ENCODE measurements around the gene EML6.
"Not testable (repeated sequence)": the region's sequence is repeated elsewhere in the genome, so short reads cannot be mapped to it uniquely, and the experiment has no call there.

The EML6 gene

GRCh38 chr2:54845514-54845913 is 122.1 kb downstream of the EML6 start:
- no peak for DNase-seq (ENCODE audit: low read depth)

DNA sequence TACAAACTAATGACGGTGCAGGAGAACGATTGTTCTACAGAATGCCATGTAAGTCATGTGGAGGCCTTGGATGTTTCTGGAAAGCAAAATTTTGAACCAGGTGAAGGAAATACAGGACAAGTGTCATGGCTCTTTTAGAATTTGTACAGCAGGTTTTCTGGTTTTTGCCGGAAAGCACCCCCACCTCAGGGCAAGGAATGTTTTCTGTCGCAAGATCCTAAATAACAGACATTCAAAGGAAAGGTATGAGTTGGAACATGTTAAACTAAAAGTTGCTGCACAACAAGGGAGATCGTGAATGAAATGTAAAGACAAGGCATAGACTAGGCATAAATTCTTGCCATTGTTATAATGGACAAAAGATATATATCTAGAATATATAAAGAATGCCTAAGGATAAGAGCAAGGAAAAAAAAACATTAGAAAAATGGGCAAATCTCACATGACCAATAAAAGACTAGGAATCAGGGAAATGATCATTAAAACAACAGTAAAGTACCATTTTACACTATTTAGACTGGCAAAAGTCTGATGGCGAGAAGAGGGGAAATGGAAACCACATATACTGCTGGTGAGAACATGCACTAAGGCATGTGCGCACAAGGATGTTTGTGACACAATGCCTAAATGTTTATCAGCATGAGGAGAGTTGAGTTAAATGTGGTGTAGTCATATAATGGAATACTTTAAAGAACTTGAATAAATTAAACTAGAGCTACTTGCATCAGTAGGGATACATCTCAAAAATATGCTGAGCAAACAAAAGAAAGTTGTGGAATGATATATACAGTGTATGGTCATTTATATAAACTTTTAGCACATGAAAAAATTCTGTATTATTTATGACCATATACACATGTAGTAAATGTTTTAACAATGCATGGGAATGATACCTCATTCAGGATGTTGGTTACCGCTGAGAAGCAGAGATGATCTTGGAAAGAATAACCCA is 127.0 kb downstream of the EML6 start:
- no peak for DNase-seq (ENCODE audit: low read depth)

DNA sequence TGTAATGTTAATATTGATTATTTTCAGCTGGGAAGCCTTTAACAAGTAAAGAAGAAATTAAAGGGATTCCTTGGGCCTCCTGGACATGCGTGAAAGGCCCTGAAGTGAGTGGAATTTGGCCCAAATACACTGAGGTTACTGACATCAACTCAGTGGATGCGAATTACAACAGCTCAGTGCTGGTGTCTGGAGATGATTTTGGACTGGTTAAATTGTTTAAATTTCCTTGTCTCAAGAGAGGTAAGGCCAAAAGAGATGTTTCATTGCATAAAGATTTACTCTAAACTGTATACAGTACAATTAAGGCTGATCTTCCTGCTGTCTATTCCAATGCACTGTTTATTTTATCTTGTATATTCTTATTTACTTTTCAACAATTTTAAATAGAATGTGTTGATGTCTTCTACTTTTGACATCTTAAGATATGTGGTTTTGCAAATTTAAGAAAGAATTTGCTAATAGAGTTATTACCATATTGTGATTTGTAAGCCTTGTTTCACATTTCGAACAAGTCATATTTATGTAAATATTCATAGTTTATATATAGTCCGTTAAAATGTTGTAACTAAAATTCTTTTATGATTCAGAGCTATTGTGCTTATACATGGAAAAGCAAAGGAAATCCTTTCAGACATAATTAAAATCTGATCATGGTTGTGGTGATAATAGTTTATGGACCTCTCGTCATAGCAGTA is 130.3 kb downstream of the EML6 start:
- DNase-seq (ENCODE audit: low read depth) = no peak

- no peak for DNase-seq (ENCODE audit: low read depth)
These were observed 132.0 kb downstream of the EML6 start for GRCh38 chr2:54855434-54855833.

- DNase-seq (ENCODE audit: low read depth) = no peak
These were observed 134.7 kb downstream of the EML6 start for GRCh38 chr2:54858021-54858681.

DNA sequence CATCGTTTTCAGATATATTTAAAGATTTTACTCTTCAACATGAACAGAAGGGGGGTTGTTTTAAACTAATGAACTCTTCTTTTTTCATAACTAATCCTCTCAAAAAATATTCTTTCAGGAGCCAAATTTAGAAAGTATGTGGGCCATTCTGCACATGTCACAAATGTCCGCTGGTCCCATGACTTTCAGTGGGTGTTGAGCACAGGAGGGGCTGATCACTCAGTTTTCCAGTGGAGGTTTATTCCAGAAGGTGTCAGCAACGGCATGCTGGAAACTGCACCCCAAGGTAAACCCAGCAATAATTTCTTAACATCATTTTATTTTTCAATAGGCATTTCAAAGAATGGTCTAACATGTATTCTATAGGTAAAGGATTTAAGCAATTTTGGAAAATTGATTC is 136.0 kb downstream of the EML6 start:
- no peak for DNase-seq (ENCODE audit: low read depth)

DNA sequence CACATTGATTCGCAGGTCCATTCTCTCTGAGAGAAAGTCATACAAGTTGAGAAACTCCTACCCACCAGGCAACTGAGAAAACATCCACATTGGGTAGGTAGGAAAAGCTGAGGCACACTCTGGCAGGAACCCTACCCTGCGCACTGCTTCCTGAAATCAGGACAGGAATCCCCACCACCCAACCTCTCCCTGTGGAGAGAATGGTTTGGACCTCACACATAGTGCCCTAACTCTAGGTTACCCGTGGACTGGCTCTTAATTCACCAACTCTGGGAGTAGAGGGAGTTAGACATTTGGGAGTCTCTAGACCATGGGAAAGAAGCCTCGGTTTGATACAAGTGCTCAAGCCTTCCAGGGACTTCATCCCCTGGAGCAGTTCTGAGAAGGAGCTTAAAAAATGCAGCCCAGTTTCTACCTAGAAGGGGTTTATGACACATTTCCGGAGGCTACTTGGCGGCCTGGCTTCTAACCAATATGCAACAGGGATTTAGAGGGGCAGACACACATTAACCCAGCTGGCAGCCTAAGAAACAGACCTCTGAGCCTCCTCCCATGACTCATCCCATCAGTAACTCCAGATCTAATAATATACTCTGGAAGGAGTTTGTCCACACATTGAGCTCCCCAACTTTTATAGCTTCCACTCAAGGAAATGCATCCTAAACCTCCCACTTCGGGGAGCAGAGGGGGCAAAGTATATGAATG is 136.7 kb downstream of the EML6 start:
- no peak for DNase-seq (ENCODE audit: low read depth)

DNA sequence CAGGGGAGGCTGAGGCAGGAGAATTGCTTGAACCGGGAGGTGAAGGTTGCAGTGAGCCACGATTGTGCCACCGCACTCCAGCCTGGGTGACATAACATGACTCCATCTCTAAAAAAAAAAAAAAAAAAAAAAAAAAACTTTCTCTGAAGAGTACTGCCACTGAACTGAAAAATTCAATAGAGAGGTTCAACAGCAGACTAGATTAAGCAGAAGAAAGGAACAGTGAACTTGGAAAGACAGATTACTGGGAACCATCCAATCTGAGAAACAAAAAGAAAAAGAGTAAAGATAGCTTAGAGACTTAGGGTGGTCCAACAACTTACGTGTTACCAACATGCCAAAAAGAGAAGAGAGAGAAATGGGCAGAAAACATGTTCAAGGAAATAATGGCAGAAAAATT is 138.8 kb downstream of the EML6 start:
- no peak for DNase-seq (ENCODE audit: low read depth)

- no peak for DNase-seq (ENCODE audit: low read depth)
These were observed 139.3 kb downstream of the EML6 start for GRCh38 chr2:54862742-54863141.

- DNase-seq (ENCODE audit: low read depth) = no peak
These were observed 140.2 kb downstream of the EML6 start for GRCh38 chr2:54863660-54864059.

GRCh38 chr2:54864096-54864495 is 140.6 kb downstream of the EML6 start:
- DNase-seq (ENCODE audit: low read depth) = no peak

- DNase-seq (ENCODE audit: low read depth) = no peak
These were observed 141.3 kb downstream of the EML6 start for GRCh38 chr2:54864727-54865126.

GRCh38 chr2:54866179-54866578 is 142.7 kb downstream of the EML6 start:
- no peak for DNase-seq (ENCODE audit: low read depth)

DNA sequence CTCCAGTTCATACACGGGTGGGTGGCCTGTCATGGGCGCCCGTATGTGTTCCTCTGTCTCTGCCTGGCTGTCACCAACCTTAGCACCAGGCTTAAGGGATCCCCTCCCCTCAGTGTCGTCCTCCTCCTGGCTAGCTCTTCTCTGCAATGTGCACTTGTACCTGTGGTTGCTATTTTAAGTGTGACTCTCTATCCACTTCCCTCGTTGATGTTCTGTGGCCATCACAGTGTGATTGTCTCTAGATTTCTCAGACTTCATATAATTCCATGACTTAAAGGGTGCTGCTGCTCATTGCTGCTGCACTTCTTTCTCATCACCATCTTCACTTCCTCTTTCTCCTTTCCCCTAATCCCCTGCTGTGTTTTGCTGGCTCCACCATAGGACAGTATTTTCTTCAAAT is 143.4 kb downstream of the EML6 start:
- DNase-seq (ENCODE audit: low read depth) = no peak

DNA sequence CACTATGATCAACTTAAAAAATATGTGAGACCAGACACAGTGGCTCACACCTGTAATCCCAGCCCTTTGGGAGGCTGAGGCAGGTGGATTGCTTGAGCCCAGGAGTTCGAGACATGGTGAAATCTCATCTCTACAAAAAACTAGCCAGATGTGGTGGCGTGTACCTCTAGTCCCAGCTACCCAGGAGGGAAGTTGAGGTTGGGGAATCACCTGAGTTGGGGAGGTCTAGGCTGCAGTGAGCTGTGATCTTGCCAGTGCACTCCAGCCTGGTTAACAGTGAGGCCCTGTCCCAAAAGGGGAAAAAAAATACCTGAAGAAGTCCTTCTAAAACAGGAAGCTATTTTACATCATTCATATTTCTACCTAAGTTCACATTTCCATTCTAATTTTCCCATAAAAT is 144.0 kb downstream of the EML6 start:
- no peak for DNase-seq (ENCODE audit: low read depth)

DNA sequence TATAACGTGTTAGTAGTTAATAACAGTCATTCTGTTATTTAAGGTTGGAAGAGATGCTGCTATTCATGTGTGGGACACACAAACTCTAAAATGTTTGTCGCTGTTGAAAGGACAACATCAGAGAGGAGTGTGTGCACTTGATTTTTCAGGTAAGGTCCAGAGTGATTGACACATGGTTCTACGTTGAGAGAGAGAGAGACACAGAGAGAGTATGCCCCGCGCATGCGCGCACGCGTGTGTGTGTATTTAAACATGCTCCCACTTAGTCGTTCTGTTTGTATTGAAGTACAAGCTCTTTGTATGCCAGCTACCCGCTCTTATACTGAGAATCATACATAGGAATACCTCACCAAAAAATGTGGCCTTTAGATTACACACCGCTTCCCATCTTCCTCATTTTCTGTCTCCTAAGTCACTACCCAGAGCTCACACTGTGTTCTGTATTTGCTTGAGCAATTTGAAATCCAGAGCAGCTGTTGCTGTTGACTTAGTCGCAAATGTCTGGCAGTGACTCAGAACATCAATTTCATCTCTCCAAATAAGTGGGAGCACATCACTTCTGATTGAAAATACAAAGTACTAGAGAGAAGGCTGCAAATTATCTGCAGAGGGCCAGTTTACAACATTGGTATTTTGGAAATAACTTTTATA is 148.1 kb downstream of the EML6 start:
- DNase-seq (ENCODE audit: low read depth) = no peak

- DNase-seq (ENCODE audit: low read depth) = no peak
These were observed 149.3 kb downstream of the EML6 start for GRCh38 chr2:54872780-54873179.

DNA sequence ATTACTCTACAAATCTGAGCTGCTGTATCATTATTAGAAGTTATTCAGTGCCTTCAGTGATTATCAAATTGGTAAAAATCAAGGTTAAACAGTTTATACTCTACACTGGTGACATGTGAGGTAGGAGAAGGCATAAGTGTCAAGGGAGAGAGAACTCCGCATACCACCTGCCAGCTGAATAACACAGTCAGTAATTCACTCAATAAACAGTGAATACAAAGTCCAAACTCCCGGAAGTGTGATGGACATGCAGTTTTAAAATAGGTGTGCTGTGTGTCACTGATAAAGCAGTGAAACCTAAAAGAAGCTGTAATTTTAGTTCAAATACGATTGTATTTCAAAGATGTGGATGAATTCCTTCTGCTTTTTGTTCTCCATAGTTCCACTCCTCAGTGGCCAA is 149.8 kb downstream of the EML6 start:
- not testable (repeated sequence) for DNase-seq (ENCODE audit: low read depth)

DNA sequence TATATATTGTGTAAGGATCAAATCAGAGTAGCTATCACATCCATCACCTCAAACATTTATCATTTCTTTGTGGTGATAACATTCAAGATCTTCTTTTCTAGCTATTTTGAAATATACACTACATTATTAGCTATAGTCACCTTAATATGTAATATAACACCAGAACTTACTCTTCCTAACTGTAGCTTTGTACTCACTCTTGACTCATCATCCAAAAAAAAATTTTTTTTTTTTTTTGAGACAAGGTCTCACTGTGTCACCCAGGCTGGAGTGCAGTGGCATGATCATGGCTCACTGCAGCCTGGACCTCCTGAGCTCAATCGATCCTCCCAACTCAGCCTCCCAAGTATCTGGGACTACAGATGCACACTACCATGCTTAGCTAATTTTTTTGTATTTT is 153.3 kb downstream of the EML6 start:
- DNase-seq (ENCODE audit: low read depth) = no peak

GRCh38 chr2:54878182-54878581 is 154.7 kb downstream of the EML6 start:
- no peak for DNase-seq (ENCODE audit: low read depth)

GRCh38 chr2:54879032-54879431 is 155.6 kb downstream of the EML6 start:
- DNase-seq (ENCODE audit: low read depth) = no peak

Data from activated gamma-delta T cell treated with anti-CD3 and anti-CD28 coated beads, Interleukin-2, amount 50 U/mL, for 16 hours (primary cell).